ENCODE measurements around the gene DYNLT1.
A peak's percentile ranks its signal among the peaks of the same experiment; 100 is the strongest.
"Not testable (repeated sequence)": the region's sequence is repeated elsewhere in the genome, so short reads cannot be mapped to it uniquely, and the experiment has no call there.

The DYNLT1 gene

GRCh38 chr6:158606935-158607334 lies 37.6 kb downstream of the DYNLT1 start:
- Histone ChIP-seq H3K27ac (ENCODE audit: insufficient read depth in 1 of 2, low read depth in 1 of 2, low read length in 2 of 2, poor library complexity in 1 of 2, severe bottlenecking in 2 of 2) (no peak overlapping the region), H3K36me3 (ENCODE audit: control insufficient read depth in 4 of 4, insufficient read depth in 4 of 4, low read length in 3 of 4) (peaks cover 13 to 82% (median 61%) of the 10 kb centered on the region in 4 experiments), H3K27me3 (replicated peaks in 2 of 5; ENCODE audit: control insufficient read depth in 4 of 5, insufficient read depth in 5 of 5, low read length in 4 of 5) (no peaks in the 10 kb centered on the region), H3K4me1 (ENCODE audit: control extremely low read depth in 1 of 4, control insufficient read depth in 4 of 4, insufficient read depth in 4 of 4, low read length in 3 of 4) (no peaks in the 10 kb centered on the region), H3K4me3 (ENCODE audit: control insufficient read depth in 1 of 7, extremely low read depth in 1 of 7, insufficient read depth in 4 of 7, low read depth in 2 of 7, low read length in 6 of 7) (no peak overlapping the region), H3K9me3 (ENCODE audit: control extremely low read depth in 1 of 5, control insufficient read depth in 4 of 5, insufficient read depth in 2 of 5, low read depth in 1 of 5, low read length in 4 of 5) (no peaks in the 10 kb centered on the region)
- WGBS (ENCODE audit: insufficient coverage), result 90% methylated on average over 6 of the region's 7 CpGs
- POLR2A ChIA-PET, result no interaction called here
- CTCF ChIA-PET, result interaction anchor here (0.8 to 2.2 kb wide), 4 partner anchors 14 to 386 kb away, joined by 3 to 9 read pairs (median 4); no protein-coding TSS in a partner anchor
- DNase-seq, result no peak

DNA sequence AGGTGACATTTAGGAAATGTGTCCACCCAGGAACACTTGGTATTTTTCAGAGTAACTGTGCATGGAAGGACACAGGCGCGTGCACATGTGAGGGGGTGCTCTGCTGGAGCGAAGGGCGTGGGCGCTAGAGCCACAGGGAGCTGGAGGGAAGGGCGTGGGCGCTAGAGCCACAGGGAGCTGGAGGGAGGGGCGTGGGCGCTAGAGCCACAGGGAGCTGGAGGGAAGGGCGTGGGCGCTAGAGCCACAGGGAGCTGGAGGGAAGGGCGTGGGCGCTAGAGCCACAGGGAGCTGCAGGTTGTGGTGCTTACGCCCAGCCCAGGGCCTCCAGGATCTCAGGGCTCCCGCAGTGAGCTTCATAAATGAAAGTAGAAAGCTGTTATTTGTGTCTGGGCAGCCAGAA lies 38.5 kb downstream of the DYNLT1 start:
- not testable (repeated sequence) for H3K4me3 ChIP-seq (ENCODE audit: control insufficient read depth in 1 of 7, extremely low read depth in 1 of 7, insufficient read depth in 4 of 7, low read depth in 2 of 7, low read length in 6 of 7); H3K27me3 ChIP-seq (replicated peaks in 2 of 5; ENCODE audit: control insufficient read depth in 4 of 5, insufficient read depth in 5 of 5, low read length in 4 of 5); H3K9me3 ChIP-seq (ENCODE audit: control extremely low read depth in 1 of 5, control insufficient read depth in 4 of 5, insufficient read depth in 2 of 5, low read depth in 1 of 5, low read length in 4 of 5); H3K4me1 ChIP-seq (ENCODE audit: control extremely low read depth in 1 of 4, control insufficient read depth in 4 of 4, insufficient read depth in 4 of 4, low read length in 3 of 4); H3K27ac ChIP-seq (ENCODE audit: insufficient read depth in 1 of 2, low read depth in 1 of 2, low read length in 2 of 2, poor library complexity in 1 of 2, severe bottlenecking in 2 of 2); DNase-seq
- POLR2A ChIA-PET, result interaction anchor here (0.7 kb wide), 1 partner anchor 385 kb away, joined by 3 read pairs; no protein-coding TSS in a partner anchor
- WGBS (ENCODE audit: insufficient coverage), result 98% methylated on average over 11 of the region's 15 CpGs
- H3K36me3 ChIP-seq (ENCODE audit: control insufficient read depth in 4 of 4, insufficient read depth in 4 of 4, low read length in 3 of 4), result peaks cover 13 to 75% (median 57%) of the 10 kb centered on the region in 4 experiments
- CTCF ChIA-PET, result interaction anchor here (0.6 to 2.2 kb wide), 10 partner anchors 12 to 385 kb away, joined by 3 to 12 read pairs (median 3); no protein-coding TSS in a partner anchor

DNA sequence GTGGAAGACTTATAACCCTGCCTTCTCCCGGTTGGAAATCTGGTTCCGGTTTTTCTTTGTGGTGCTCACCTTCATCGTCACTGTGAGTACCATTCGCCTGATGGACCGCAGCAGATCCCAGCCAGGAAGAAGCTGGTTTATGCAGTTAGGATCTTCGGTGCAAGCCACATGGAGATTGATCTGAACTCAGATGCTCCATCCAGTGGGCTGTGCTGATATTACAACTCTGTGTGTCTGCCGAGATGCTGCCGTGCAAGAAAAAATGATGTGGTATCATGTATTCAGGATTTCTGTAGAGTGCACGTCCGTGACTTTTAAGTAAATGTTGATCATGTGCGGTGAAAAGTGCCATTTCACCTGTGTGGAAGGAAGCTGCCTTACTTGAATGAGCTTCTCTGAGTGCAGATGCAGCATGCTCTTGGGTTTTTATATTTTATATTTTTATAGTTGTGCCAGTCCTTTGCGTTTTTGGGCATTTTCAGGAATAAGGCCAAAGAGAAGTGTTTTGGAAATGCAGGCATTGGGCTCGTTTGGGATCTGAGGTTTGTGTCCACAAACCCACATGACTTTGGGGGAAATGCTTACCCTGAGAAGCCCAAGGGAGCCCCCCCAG lies 39.2 kb downstream of the DYNLT1 start:
- POLR2A ChIA-PET, result interaction anchor here (0.7 kb wide), 1 partner anchor 384 kb away, joined by 3 read pairs; no protein-coding TSS in a partner anchor

DNA sequence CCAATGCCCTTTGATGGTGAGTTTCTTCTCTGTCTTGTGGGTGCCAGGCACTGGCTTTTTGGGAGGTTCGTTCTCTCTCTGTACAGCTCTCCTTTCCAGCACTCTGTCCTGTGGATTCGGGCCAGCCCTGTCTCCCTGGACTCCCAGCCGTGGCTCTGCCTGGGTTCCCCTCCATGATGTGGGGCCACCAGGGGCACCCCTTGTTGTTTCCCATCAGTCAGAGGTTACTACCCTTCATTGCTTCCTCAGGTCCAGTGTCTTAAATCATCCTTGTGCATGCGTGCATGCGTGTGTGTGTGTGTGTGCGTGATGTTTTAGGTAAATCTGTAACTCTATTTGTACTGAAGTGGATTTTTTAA lies 40.5 kb downstream of the DYNLT1 start:
- H3K27me3 ChIP-seq (replicated peaks in 2 of 5; ENCODE audit: control insufficient read depth in 4 of 5, insufficient read depth in 5 of 5, low read length in 4 of 5), result no peaks in the 10 kb centered on the region
- H3K27ac ChIP-seq (ENCODE audit: insufficient read depth in 1 of 2, low read depth in 1 of 2, low read length in 2 of 2, poor library complexity in 1 of 2, severe bottlenecking in 2 of 2), result no peak overlapping the region
- peaks cover 8 to 70% (median 52%) of the 10 kb centered on the region in 4 experiments for H3K36me3 ChIP-seq (ENCODE audit: control insufficient read depth in 4 of 4, insufficient read depth in 4 of 4, low read length in 3 of 4)
- H3K4me1 ChIP-seq (ENCODE audit: control extremely low read depth in 1 of 4, control insufficient read depth in 4 of 4, insufficient read depth in 4 of 4, low read length in 3 of 4), result no peaks in the 10 kb centered on the region
- WGBS (ENCODE audit: insufficient coverage), result 93% methylated on average over 4 of the region's 6 CpGs
- POLR2A ChIA-PET, result interaction anchor here (0.6 kb wide), 1 partner anchor 238 kb away, joined by 3 read pairs; no protein-coding TSS in a partner anchor
- DNase-seq, result no peak
- CTCF ChIA-PET, result interaction anchor here (0.8 to 1.6 kb wide), 7 partner anchors 10 to 390 kb away, joined by 3 to 5 read pairs (median 3); no protein-coding TSS in a partner anchor
- no peak overlapping the region for H3K4me3 ChIP-seq (ENCODE audit: control insufficient read depth in 1 of 7, extremely low read depth in 1 of 7, insufficient read depth in 4 of 7, low read depth in 2 of 7, low read length in 6 of 7)
- H3K9me3 ChIP-seq (ENCODE audit: control extremely low read depth in 1 of 5, control insufficient read depth in 4 of 5, insufficient read depth in 2 of 5, low read depth in 1 of 5, low read length in 4 of 5), result no peaks in the 10 kb centered on the region

More for the DNA sequence above, 39.2 kb downstream of the DYNLT1 start:
- H3K9me3 ChIP-seq (ENCODE audit: control extremely low read depth in 1 of 5, control insufficient read depth in 4 of 5, insufficient read depth in 2 of 5, low read depth in 1 of 5, low read length in 4 of 5), result no peaks in the 10 kb centered on the region
- CTCF ChIA-PET, result interaction anchor here (0.7 to 2.2 kb wide), 13 partner anchors 11 to 392 kb away, joined by 3 to 12 read pairs (median 3); no protein-coding TSS in a partner anchor
- H3K4me1 ChIP-seq (ENCODE audit: control extremely low read depth in 1 of 4, control insufficient read depth in 4 of 4, insufficient read depth in 4 of 4, low read length in 3 of 4), result no peaks in the 10 kb centered on the region
- H3K36me3 ChIP-seq (ENCODE audit: control insufficient read depth in 4 of 4, insufficient read depth in 4 of 4, low read length in 3 of 4), result peaks cover 13 to 72% (median 51%) of the 10 kb centered on the region in 4 experiments
- H3K27me3 ChIP-seq (replicated peaks in 2 of 5; ENCODE audit: control insufficient read depth in 4 of 5, insufficient read depth in 5 of 5, low read length in 4 of 5), result no peaks in the 10 kb centered on the region
- no peak overlapping the region for H3K4me3 ChIP-seq (ENCODE audit: control insufficient read depth in 1 of 7, extremely low read depth in 1 of 7, insufficient read depth in 4 of 7, low read depth in 2 of 7, low read length in 6 of 7)
- WGBS (ENCODE audit: insufficient coverage), result 50% methylated on average over 13 of the region's 13 CpGs
- DNase-seq, result peak; percentile 69 to 82 (median 77)
- no peak overlapping the region for H3K27ac ChIP-seq (ENCODE audit: insufficient read depth in 1 of 2, low read depth in 1 of 2, low read length in 2 of 2, poor library complexity in 1 of 2, severe bottlenecking in 2 of 2)

DNA sequence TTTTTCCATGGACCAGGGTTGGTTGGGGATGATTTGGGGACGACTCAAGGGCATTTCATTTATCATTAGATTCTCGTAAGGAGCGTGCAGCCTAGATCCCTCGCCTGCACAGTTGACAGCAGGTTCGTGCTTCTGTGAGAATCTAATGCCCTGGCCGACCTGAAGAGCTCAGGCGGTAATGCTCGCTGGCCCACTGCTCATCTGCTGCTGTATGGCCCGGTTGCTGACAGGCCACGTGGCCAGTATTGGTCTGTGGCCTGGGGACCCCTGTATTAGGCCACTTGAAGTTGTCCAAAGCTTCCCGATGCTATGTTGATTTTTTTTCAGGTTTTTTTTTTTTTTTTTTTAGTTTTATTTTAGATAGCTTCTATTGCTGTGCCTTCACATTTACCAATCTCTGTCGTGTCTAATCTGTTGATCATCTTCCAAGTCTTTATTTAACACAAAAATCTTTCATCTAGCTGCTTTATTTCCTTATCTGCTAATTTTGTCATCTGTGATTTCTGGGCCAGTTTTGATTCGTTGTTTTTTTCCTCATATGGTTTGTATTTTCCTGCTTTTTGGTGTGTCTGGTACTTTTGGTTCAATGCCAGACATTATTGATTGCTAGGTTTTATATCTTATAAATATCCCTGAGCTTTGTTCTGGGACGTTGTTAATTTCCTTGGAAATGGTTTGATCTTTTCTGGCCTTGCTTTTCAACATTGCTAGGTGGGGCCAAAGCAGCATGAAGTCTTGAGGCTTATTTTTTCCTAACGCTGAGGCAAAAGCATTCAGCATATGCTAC lies 41.1 kb downstream of the DYNLT1 start:
- Histone ChIP-seq H3K27me3 (replicated peaks in 2 of 5; ENCODE audit: control insufficient read depth in 4 of 5, insufficient read depth in 5 of 5, low read length in 4 of 5) (no peaks in the 10 kb centered on the region), H3K27ac (ENCODE audit: insufficient read depth in 1 of 2, low read depth in 1 of 2, low read length in 2 of 2, poor library complexity in 1 of 2, severe bottlenecking in 2 of 2) (no peak overlapping the region), H3K4me3 (ENCODE audit: control insufficient read depth in 1 of 7, extremely low read depth in 1 of 7, insufficient read depth in 4 of 7, low read depth in 2 of 7, low read length in 6 of 7) (no peak overlapping the region), H3K4me1 (ENCODE audit: control extremely low read depth in 1 of 4, control insufficient read depth in 4 of 4, insufficient read depth in 4 of 4, low read length in 3 of 4) (no peaks in the 10 kb centered on the region), H3K36me3 (ENCODE audit: control insufficient read depth in 4 of 4, insufficient read depth in 4 of 4, low read length in 3 of 4) (peaks cover 8 to 67% (median 50%) of the 10 kb centered on the region in 4 experiments), H3K9me3 (ENCODE audit: control extremely low read depth in 1 of 5, control insufficient read depth in 4 of 5, insufficient read depth in 2 of 5, low read depth in 1 of 5, low read length in 4 of 5) (no peaks in the 10 kb centered on the region)
- WGBS (ENCODE audit: insufficient coverage), result 97% methylated on average over 12 of the region's 15 CpGs
- ChIA-PET CTCF (interaction anchor here (0.8 to 1.6 kb wide), 6 partner anchors 9 to 389 kb away, joined by 3 to 5 read pairs (median 3); no protein-coding TSS in a partner anchor), POLR2A (interaction anchor here (0.6 kb wide), 2 partner anchors 237 to 1137 kb away, joined by 3 read pairs; no protein-coding TSS in a partner anchor)
- no peak for DNase-seq

- POLR2A ChIA-PET, result interaction anchor here (1.0 kb wide), 1 partner anchor 386 kb away, joined by 3 read pairs; no protein-coding TSS in a partner anchor
- H3K27me3 ChIP-seq (replicated peaks in 2 of 5; ENCODE audit: control insufficient read depth in 4 of 5, insufficient read depth in 5 of 5, low read length in 4 of 5), result no peaks in the 10 kb centered on the region
- H3K4me3 ChIP-seq (ENCODE audit: control insufficient read depth in 1 of 7, extremely low read depth in 1 of 7, insufficient read depth in 4 of 7, low read depth in 2 of 7, low read length in 6 of 7), result no peak overlapping the region
- H3K9me3 ChIP-seq (ENCODE audit: control extremely low read depth in 1 of 5, control insufficient read depth in 4 of 5, insufficient read depth in 2 of 5, low read depth in 1 of 5, low read length in 4 of 5), result no peaks in the 10 kb centered on the region
- peaks cover 0 to 2% (median 0%) of the 10 kb centered on the region in 4 experiments for H3K4me1 ChIP-seq (ENCODE audit: control extremely low read depth in 1 of 4, control insufficient read depth in 4 of 4, insufficient read depth in 4 of 4, low read length in 3 of 4)
- 97% methylated on average over 16 of the region's 18 CpGs for WGBS (ENCODE audit: insufficient coverage)
- H3K27ac ChIP-seq (ENCODE audit: insufficient read depth in 1 of 2, low read depth in 1 of 2, low read length in 2 of 2, poor library complexity in 1 of 2, severe bottlenecking in 2 of 2), result no peak overlapping the region
- peaks cover 3 to 59% (median 46%) of the 10 kb centered on the region in 4 experiments for H3K36me3 ChIP-seq (ENCODE audit: control insufficient read depth in 4 of 4, insufficient read depth in 4 of 4, low read length in 3 of 4)
- CTCF ChIA-PET, result interaction anchor here (1.3 to 1.6 kb wide), 3 partner anchors 22 to 378 kb away, joined by 3 read pairs; no protein-coding TSS in a partner anchor
- DNase-seq, result no peak
These were observed 44.9 kb downstream of the DYNLT1 start for GRCh38 chr6:158599635-158600034.

Measured in common myeloid progenitor, CD34-positive (primary cell).